HepG2 (cell line): Measurements from ENCODE around the gene PLEKHA3. TPM values are rescaled to one million over a fixed set of nuclear protein-coding genes. Genes with fewer than 3 reads are reported as not detected.

ENCODE experiments used
- ATAC-seq: fragments of 200-7000 bp; cut with Tn5 transposase; 3 replicates; pipeline ENCODE4 v1.9.1; 2020; ENCODE audit warnings: mild to moderate bottlenecking, moderate library complexity
- BruUV-seq: library from RNA; stranded (reverse); fragments of 400-500 nt; replicated peaks from 2 replicates; lab custom pipeline; 2021; lab: Mats Ljungman, UMichigan
- CTCF ChIA-PET: fragments of 300-600 bp; formaldehyde crosslinking; extraction: SDS; loops from one replicate; lab custom pipeline; 2021; ENCODE audit warnings: low total read pairs, inconsistent platforms, low intra/inter-chr PET ratio; lab: Yijun Ruan, JAX
- POLR2A ChIA-PET: fragments of 350-600 bp; sonication (Branson Sonifier 250); formaldehyde crosslinking; loops from one replicate; lab custom pipeline; 2020; ENCODE audit warnings: antibody characterized with exemption, inconsistent platforms; lab: Yijun Ruan, JAX
- DNase-seq: peaks from one replicate; pipeline ENCODE4 v3.0.0-alpha.2; 2015; ENCODE audit warnings: low spot score
- FAIRE-seq: peaks from 3 replicates; lab custom pipeline; 2011; peaks lifted over from hg19 to GRCh38; lab: Jason Lieb, UNC
- H2AFZ ChIP-seq: one replicate; pipeline ENCODE4 v1.6.1; 2011; ENCODE audit warnings: low read length, inconsistent platforms
- H3K27ac ChIP-seq: fragments of 300-600 bp; 3 replicates; pipeline ENCODE4 v1.8.0; 2011; ENCODE audit warnings: mixed run types, mild to moderate bottlenecking, mixed read lengths, low read length, inconsistent platforms; ENCODE audit not compliant: insufficient read depth; ENCODE audit errors: extremely low read length
- H3K27me3 ChIP-seq, 2 experiments: fragments of 200-600 bp in 1 of 2; 2 replicates in 1 of 2; 3 replicates in 1 of 2; pipeline versions ENCODE4 v1.6.0 to v1.8.0; 2011; ENCODE audit warnings: low read length in 2 of 2, mild to moderate bottlenecking in 2 of 2, moderate library complexity in 2 of 2, inconsistent platforms in 1 of 2; ENCODE audit not compliant: insufficient read depth in 2 of 2, control insufficient read depth in 1 of 2
- H3K36me3 ChIP-seq, 2 experiments: fragments of 200-600 bp in 1 of 2; replicated peaks in 1 of 2; 2 replicates in 1 of 2; 3 replicates in 1 of 2; pipeline versions ENCODE4 v1.5.1 to v1.8.0; 2011; ENCODE audit warnings: low read length in 2 of 2, inconsistent platforms in 1 of 2; ENCODE audit not compliant: insufficient read depth in 2 of 2, control insufficient read depth in 1 of 2
- H3K4me1 ChIP-seq: 2 replicates; pipeline ENCODE4 v1.5.1; 2012; ENCODE audit warnings: low read length, inconsistent platforms; ENCODE audit not compliant: insufficient read depth
- H3K4me2 ChIP-seq: 2 replicates; pipeline ENCODE4 v1.6.0; 2011; ENCODE audit warnings: low read depth, low read length, inconsistent platforms
- H3K4me3 ChIP-seq, 3 experiments: fragments of 200-600 bp in 1 of 3; sonication (generic), shearing (Covaris generic) in 1 of 3; replicated peaks in 1 of 3; 2 replicates each; pipeline ENCODE4 v1.5.1; 2011 to 2016; ENCODE audit warnings: low read length in 3 of 3, inconsistent platforms in 2 of 3, low read depth in 2 of 3, mild to moderate bottlenecking in 2 of 3, control low read depth in 1 of 3, mixed read lengths in 1 of 3; ENCODE audit not compliant: insufficient read depth in 1 of 3
- H3K79me2 ChIP-seq: one replicate; pipeline ENCODE4 v1.6.1; 2011; ENCODE audit warnings: low read length, inconsistent platforms; ENCODE audit not compliant: insufficient read depth
- H3K9ac ChIP-seq: 2 replicates; pipeline ENCODE4 v1.6.0; 2011; ENCODE audit warnings: mild to moderate bottlenecking, low read depth, low read length, inconsistent platforms; ENCODE audit not compliant: insufficient read depth
- H3K9me3 ChIP-seq: 2 replicates; pipeline ENCODE4 v1.5.1; 2012; ENCODE audit warnings: mild to moderate bottlenecking, low read length
- H4K20me1 ChIP-seq: 2 replicates; pipeline ENCODE4 v1.6.0; 2011; ENCODE audit warnings: inconsistent platforms, mild to moderate bottlenecking, low read length, moderate library complexity; ENCODE audit not compliant: insufficient read depth
- BCL3 ChIP-seq: sonication (generic); formaldehyde crosslinking; IDR thresholded peaks from 2 replicates; pipeline ENCODE4 v1.5.1; 2020; ENCODE audit warnings: mild to moderate bottlenecking, missing genetic modification reagents, moderate library complexity
- FOXC1 ChIP-seq: sonication (generic); formaldehyde crosslinking; IDR thresholded peaks from 2 replicates; pipeline ENCODE4 v1.8.0; 2022; ENCODE audit warnings: mild to moderate bottlenecking, missing genetic modification reagents, borderline replicate concordance
- FOXK2 ChIP-seq: fragments of 450-650 bp; IDR thresholded peaks from 2 replicates; pipeline ENCODE4 v1.6.1; 2016
- IRX3 ChIP-seq: sonication (generic); formaldehyde crosslinking; IDR thresholded peaks from 2 replicates; pipeline ENCODE4 v1.8.1; 2023; ENCODE audit warnings: mild to moderate bottlenecking, low read depth, missing genetic modification reagents, borderline replicate concordance
- KDM4B ChIP-seq: sonication (generic); formaldehyde crosslinking; IDR thresholded peaks from 2 replicates; pipeline ENCODE4 v1.4.0; 2020; ENCODE audit warnings: missing genetic modification reagents
- SALL2 ChIP-seq: sonication (generic); formaldehyde crosslinking; IDR thresholded peaks from 2 replicates; pipeline ENCODE4 v1.8.1; 2023; ENCODE audit warnings: mild to moderate bottlenecking, missing genetic modification reagents, inconsistent platforms
- SNAI1 ChIP-seq: sonication (generic); formaldehyde crosslinking; IDR thresholded peaks from 2 replicates; pipeline ENCODE4 v1.5.0; 2020; ENCODE audit warnings: mild to moderate bottlenecking, missing genetic modification reagents, borderline replicate concordance
- THAP8 ChIP-seq: sonication (generic); formaldehyde crosslinking; IDR thresholded peaks from 2 replicates; pipeline ENCODE4 v1.5.1; 2020; ENCODE audit warnings: missing genetic modification reagents, mild to moderate bottlenecking, borderline replicate concordance
- ZBTB8A ChIP-seq: sonication (generic); formaldehyde crosslinking; IDR thresholded peaks from 2 replicates; pipeline ENCODE4 v1.4.0; 2020; ENCODE audit warnings: mild to moderate bottlenecking, low read depth, missing genetic modification reagents, borderline replicate concordance
- ZNF224 ChIP-seq: sonication (generic); formaldehyde crosslinking; IDR thresholded peaks from 2 replicates; pipeline ENCODE4 v1.5.0; 2020; ENCODE audit warnings: mild to moderate bottlenecking, missing genetic modification reagents
- ZNF260 ChIP-seq: sonication (generic); formaldehyde crosslinking; IDR thresholded peaks from 2 replicates; pipeline ENCODE4 v1.4.0; 2020; ENCODE audit warnings: missing genetic modification reagents, low read depth, mild to moderate bottlenecking, borderline replicate concordance
- ZNF280D ChIP-seq: sonication (generic); formaldehyde crosslinking; IDR thresholded peaks from 2 replicates; pipeline ENCODE4 v1.5.1; 2020; ENCODE audit warnings: mild to moderate bottlenecking, missing genetic modification reagents
- ZNF362 ChIP-seq: sonication (generic); formaldehyde crosslinking; IDR thresholded peaks from 2 replicates; pipeline ENCODE4 v1.4.0; 2020; ENCODE audit warnings: missing genetic modification reagents, mild to moderate bottlenecking, borderline replicate concordance
- ZNF441 ChIP-seq: sonication (generic); formaldehyde crosslinking; IDR thresholded peaks from 2 replicates; pipeline ENCODE4 v1.7.0; 2021; ENCODE audit warnings: missing genetic modification reagents, borderline replicate concordance
- ZNF510 ChIP-seq: sonication (generic); formaldehyde crosslinking; IDR thresholded peaks from 2 replicates; pipeline ENCODE4 v1.4.0; 2020; ENCODE audit warnings: low read depth, mild to moderate bottlenecking, missing genetic modification reagents
- ZNF781 ChIP-seq: sonication (generic); formaldehyde crosslinking; IDR thresholded peaks from 2 replicates; pipeline ENCODE4 v1.5.1; 2020; ENCODE audit warnings: borderline replicate concordance, mild to moderate bottlenecking, missing genetic modification reagents; ENCODE audit errors: not compliant biosample characterization
- in situ Hi-C: cut with HindIII; loops from 2 replicates; pipeline ENCODE4 v1.10.0; 2017; ENCODE audit warnings: low pct_unique_long_range_greater_than_20kb; ENCODE audit not compliant: extremely low pct_ligation_motif_present
- intact Hi-C: fragments of 100-400 bp; cut with micrococcal nuclease; formaldehyde crosslinking; loops from one replicate; pipeline ENCODE4 v1.10.0; 2022; ENCODE audit not compliant: unreplicated experiment
- polyA plus RNA-seq, 8 experiments: library from polyadenylated mRNA; depleted of rRNA in 3 of 8; stranded (reverse) in 7 of 8; unstranded in 1 of 8; fragments of >200 nt; fragmentation: Illumina TruSeq in 4 of 8; extraction: Trizol in 4 of 8; gene quantifications; 2 replicates each; pipeline versions ENCODE4 v1.2.1 to v1.2.3, GENCODE V29; 2011 to 2016; ENCODE audit warnings: low read depth in 4 of 8, missing spikeins in 1 of 8, mixed read lengths in 1 of 8; ENCODE audit not compliant: insufficient read depth in 1 of 8
- total RNA-seq, 5 experiments: library from RNA; depleted of rRNA; stranded (reverse); fragments of >200 nt; fragmentation: Illumina TruSeq; extraction: Trizol; gene quantifications; 2 replicates each; pipeline ENCODE4 v1.2.3, GENCODE V29; 2016; ENCODE audit warnings: low read depth in 1 of 5

PLEKHA3 gene
- total and polyA plus RNA-seq, 2 of the 13 experiments (the other 11 are each of a cell fraction or from before 2014, with no cell fraction given), result 11.7 to 23.1 TPM

- TF ChIP-seq BCL3 (CRISPR knock-in tag), result no peak
- no peak for TF ChIP-seq FOXC1 (CRISPR knock-in tag)
- no peak for TF ChIP-seq ZNF362 (CRISPR knock-in tag)
- no peak for TF ChIP-seq ZNF510 (CRISPR knock-in tag)
- no peak for TF ChIP-seq KDM4B (CRISPR knock-in tag)
Measured at GRCh38 chr2:178496049-178496448, 15.8 kb downstream of the PLEKHA3 start (continued).

GRCh38 chr2:178498137-178498536 lies 17.9 kb downstream of the PLEKHA3 start:
- Histone ChIP-seq H2AFZ (no peak overlapping the region), H3K4me2 (no peak overlapping the region), H3K27ac (no peak overlapping the region), H3K4me3 (no peak overlapping the region), H3K9me3 (no peaks in the 10 kb centered on the region), H4K20me1 (no peaks in the 10 kb centered on the region), H3K79me2 (no peaks in the 10 kb centered on the region), H3K27me3 (no peaks in the 10 kb centered on the region), H3K9ac (no peak overlapping the region), H3K4me1 (no peaks in the 10 kb centered on the region), H3K36me3 (peaks cover 25 to 72% of the 10 kb centered on the region in 2 experiments)
- FAIRE-seq (no peak), ATAC-seq (no peak), DNase-seq (no peak)
- no TSS peak for BruUV-seq
- in situ Hi-C loops (no loop called here), intact Hi-C loops (no loop called here)
- CTCF ChIA-PET, result no interaction called here
- POLR2A ChIA-PET, result interaction anchor here (1.6 kb wide), 1 partner anchor 47 kb away, joined by 4 read pairs; the partner anchor contains the start of genes PJVK and PRKRA
- TF ChIP-seq ZBTB8A (CRISPR knock-in tag) (no peak), IRX3 (CRISPR knock-in tag) (no peak), ZNF781 (CRISPR knock-in tag) (no peak), SNAI1 (CRISPR knock-in tag) (no peak), ZNF280D (CRISPR knock-in tag) (no peak), ZNF441 (CRISPR knock-in tag) (no peak), FOXK2 (no peak), ZNF260 (CRISPR knock-in tag) (no peak), ZNF224 (CRISPR knock-in tag) (no peak), SALL2 (CRISPR knock-in tag) (no peak), THAP8 (CRISPR knock-in tag) (no peak)
